SK-N-MC (cell line): ENCODE results near the gene FAM174C.
A peak's percentile ranks its signal among the peaks of the same experiment; 100 is the strongest.

Experiments
- DNase-seq: peaks from one replicate; pipeline ENCODE4 v3.0.0-alpha.2; 2011; ENCODE audit warnings: low read depth, low spot score
- H3K27ac ChIP-seq: fragments of 200-600 bp; sonication (generic); 2 replicates; pipeline ENCODE4 v1.5.1; 2016; ENCODE audit warnings: mixed run types
- H3K36me3 ChIP-seq: fragments of 200-600 bp; sonication (generic); 2 replicates; pipeline ENCODE4 v1.6.1; 2017; ENCODE audit warnings: antibody characterized with exemption, low read length, mixed read lengths; ENCODE audit not compliant: insufficient read depth
- H3K4me3 ChIP-seq: fragments of 200-600 bp; sonication (generic); 2 replicates; pipeline ENCODE4 v1.5.1; 2016
- H3K9ac ChIP-seq: fragments of 200-600 bp; sonication (generic); 2 replicates; pipeline ENCODE4 v1.8.0; 2017; ENCODE audit warnings: mixed run types, mixed read lengths; ENCODE audit not compliant: insufficient read length
- H3K9me3 ChIP-seq: fragments of 200-600 bp; sonication (generic); 2 replicates; pipeline ENCODE4 v1.6.1; 2017; ENCODE audit warnings: low read depth, mild to moderate bottlenecking, antibody characterized with exemption, low read length, moderate library complexity, mixed read lengths
- EZH2 ChIP-seq: fragments of 200-600 bp; sonication (generic); IDR thresholded peaks from one replicate; pipeline ENCODE4 v1.6.1; 2017; ENCODE audit warnings: antibody characterized with exemption
- FOXP2 ChIP-seq: optimal IDR thresholded peaks from 2 replicates; pipeline ENCODE3; 2011; ENCODE audit warnings: mild to moderate bottlenecking, moderate library complexity; ENCODE audit not compliant: insufficient read depth; ENCODE audit errors: extremely low read length, control extremely low read depth
- POLR2AphosphoS5 ChIP-seq: IDR thresholded peaks from 2 replicates; pipeline ENCODE4 v1.6.1; 2012; ENCODE audit warnings: mild to moderate bottlenecking, low read depth, low read length, borderline replicate concordance

Gene FAM174C

DNA sequence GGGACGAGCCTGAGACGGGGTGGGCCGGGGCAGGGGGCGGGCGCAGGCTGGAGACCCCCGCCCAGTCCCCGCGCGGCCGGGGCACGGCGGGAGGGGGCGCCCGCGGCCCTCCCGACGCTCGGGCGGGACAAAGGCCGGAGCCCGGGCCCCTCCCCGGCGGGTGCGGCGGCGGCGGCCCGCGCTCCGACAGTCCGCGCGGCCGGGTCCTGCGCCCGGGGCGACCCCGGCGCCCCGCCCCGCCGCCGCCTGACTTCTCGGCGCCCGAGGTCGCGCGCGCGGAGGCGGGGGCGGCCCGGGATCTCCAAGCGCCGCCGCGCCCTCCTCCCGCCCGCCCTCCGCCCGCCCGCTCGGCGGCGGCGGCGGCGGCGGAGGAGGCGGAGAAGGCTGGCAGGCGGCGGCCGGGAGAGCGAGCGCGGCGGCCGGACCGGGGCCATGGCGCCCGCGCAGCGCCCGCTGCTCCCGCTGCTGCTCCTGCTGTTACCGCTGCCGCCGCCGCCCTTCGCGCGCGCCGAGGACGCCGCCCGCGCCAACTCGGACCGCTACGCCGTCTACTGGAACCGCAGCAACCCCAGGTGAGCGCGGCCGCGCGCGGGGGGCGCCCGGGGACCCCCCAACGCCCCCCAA is 10.5 kb downstream of the FAM174C start, which contains the start of gene EFNA2:
TSS of gene EFNA2 (plus strand) at position 137 of the 624 bp plus-strand sequence. CDS start at position 433, 296 bp downstream.
- DNase-seq: no peak
- no peak within 1 kb of the TSS for H3K9ac ChIP-seq
- no peak within 1 kb of the TSS for H3K27ac ChIP-seq
- peak within 1 kb of the TSS; percentile 36; the same call in 1 of the 2 replicates for H3K4me3 ChIP-seq
- no peaks in the 10 kb centered on the region for H3K9me3 ChIP-seq
- no peaks in the 10 kb centered on the region for H3K36me3 ChIP-seq
- TF ChIP-seq EZH2: no peak
- TF ChIP-seq POLR2AphosphoS5: no peak
- no peak for TF ChIP-seq FOXP2

DNA sequence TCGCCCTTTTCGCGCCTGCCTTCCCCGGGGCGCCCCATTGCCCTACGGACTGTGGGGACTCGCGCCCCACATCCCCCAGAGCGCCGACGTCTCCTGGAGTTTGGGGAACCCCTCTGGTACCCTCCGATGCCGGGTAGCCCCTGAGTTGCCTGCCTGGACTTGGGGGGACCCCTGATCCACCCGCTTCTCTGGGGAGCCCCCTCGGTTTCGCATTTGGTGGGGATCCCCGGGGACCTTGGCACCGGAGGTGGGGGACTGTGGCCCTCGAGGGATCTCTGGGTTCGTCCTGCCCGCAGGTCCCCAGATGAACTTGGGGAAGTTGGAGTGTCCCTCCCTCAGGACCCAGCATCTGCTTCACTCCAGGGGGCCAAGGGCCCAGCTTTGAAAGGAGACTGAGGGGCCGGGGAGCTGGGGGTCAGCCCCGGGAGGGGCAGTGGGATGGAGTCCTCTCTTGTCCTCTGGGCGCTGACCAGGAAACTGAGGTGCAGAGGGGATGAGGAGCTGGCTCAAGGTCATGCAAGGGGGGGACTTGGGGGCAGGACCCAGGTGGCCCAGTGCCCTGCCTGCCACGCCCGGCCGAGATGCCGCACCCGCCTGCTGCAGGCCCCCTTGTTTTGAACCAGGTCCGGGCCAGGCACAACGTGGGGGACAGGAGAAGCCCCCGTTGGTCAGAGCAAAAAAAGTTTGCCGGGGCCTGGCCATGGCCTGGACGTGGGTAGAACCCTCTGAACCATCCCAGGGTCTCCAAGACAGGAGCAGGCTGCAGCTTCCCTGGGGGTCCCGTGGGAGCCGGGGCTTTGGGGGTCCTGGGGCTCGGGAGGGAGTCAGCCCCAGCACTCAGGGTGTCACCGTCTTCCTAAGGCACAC is 11.4 kb downstream of the FAM174C start:
- H3K4me3 ChIP-seq: peak overlapping the region; percentile 36; the same call in 1 of the 2 replicates
- H3K9me3 ChIP-seq: no peaks in the 10 kb centered on the region
- no peak for DNase-seq
- H3K9ac ChIP-seq: no peak overlapping the region
- H3K27ac ChIP-seq: no peak overlapping the region
- TF ChIP-seq EZH2: no peak
- TF ChIP-seq FOXP2: no peak
- TF ChIP-seq POLR2AphosphoS5: no peak
- no peaks in the 10 kb centered on the region for H3K36me3 ChIP-seq

DNA sequence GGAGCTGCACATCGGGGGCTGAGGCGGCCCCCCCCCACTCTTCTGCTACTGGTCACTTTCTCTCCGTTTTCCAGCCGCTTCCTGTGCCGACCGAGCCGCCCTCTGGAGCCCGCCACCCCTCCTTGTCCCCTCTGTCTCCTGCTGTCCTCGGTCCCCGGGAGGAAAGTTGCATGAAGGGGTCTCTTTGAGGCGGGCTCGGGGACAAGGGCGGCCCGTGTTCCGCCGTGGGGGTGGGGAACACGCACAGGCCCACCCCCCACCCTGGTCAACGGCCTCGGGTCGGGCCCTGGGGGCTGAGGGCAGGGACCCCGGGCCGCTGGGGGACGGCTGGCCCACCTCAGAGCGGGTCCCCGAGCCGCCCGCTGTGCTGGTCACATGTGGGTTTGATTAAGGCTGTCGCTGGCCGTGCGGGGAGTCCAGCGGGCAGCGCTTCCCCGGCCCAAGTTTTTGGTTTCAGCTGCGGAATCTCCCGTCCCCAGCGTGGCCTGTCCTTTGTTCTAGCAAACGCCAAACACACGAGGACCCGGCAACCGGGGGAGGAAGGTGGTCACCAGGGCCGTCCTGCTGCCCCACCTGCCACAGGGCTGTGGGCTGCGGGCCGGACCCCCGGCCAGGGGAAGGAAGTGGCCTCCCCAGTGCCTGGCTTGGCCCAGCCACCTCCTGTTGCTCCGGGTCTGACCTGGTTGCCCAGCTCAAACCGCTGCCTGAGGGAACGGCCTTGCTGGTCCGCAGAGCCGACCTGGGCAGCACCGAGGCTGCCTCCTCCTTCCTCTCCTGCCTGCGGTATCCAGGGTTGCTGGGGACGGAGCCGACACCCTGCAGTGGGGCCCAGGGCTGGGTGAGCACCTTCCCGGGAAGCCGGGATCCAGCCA is 12.3 kb downstream of the FAM174C start:
- Histone ChIP-seq H3K9me3 (no peaks in the 10 kb centered on the region), H3K36me3 (no peaks in the 10 kb centered on the region), H3K4me3 (no peak overlapping the region), H3K27ac (no peak overlapping the region), H3K9ac (no peak overlapping the region)
- no peak for DNase-seq
- no peak for TF ChIP-seq FOXP2
- no peak for TF ChIP-seq POLR2AphosphoS5
- no peak for TF ChIP-seq EZH2

DNA sequence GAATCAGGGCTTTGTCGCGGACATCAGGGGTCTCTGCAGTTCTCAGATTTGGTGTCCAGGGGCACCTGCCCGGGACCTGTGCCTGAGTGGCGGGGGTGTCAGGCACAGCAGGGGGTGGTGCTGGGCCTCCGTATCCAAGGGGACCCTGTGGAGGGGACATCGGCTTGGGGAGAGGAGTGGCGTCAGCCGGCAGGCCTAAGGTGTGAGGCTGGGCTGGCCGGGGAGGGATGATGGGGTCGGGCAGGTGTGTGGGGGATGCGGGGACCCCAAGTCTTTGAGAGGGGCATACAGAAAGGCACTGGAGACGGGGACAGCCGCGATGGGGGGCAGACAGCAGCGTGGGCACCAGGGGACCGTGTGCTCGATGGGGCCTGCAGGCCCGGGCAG is 12.9 kb downstream of the FAM174C start:
- TF ChIP-seq FOXP2: no peak
- H3K9ac ChIP-seq: no peak overlapping the region
- DNase-seq: no peak
- H3K36me3 ChIP-seq: no peaks in the 10 kb centered on the region
- H3K4me3 ChIP-seq: no peak overlapping the region
- no peaks in the 10 kb centered on the region for H3K9me3 ChIP-seq
- H3K27ac ChIP-seq: no peak overlapping the region

DNA sequence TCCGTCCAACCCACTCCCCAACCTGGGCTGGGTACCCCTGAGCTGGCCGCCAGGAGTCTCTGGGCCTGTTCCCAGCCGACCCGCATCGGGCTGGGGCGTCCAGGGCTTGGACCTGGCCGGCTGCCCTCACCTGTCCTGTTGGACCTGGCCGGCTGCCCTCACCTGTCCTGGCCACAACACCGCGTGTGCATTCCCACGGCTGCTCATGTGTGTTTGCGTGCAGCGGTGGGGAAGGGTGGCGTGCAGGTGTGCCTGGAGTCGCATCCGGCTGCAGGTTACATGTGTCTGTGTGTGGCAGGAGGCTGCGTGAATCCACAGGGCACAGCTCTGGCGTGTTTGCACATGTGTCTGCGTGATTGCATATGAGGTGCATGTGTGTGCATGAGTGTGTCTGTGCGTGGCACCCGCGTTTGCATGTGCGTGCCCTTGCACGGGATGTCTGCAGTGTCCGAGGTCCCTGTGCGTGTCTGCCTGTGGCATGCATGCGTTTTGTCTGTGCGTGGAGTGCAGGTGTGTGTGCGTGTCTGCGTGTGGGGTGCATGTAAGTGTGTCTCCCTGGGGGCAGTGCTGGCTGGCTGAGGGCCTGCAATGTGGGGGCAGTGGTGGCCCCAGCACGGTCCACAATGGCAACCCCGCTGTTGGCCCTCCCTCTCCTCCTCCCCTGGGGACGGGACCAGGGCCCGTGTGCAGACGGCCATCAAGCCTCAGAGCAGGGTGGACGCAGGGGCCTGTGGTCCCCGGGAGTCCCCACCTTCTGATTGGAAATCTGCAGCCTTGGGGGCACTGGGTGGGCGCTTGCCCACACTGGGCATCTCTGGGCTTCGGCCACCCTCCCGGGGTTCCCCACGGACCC is 13.7 kb downstream of the FAM174C start:
- no peak for DNase-seq
- no peak overlapping the region for H3K9ac ChIP-seq
- H3K4me3 ChIP-seq: no peak overlapping the region
- H3K36me3 ChIP-seq: no peaks in the 10 kb centered on the region
- TF ChIP-seq EZH2 (no peak), POLR2AphosphoS5 (no peak), FOXP2 (no peak)
- H3K9me3 ChIP-seq: no peaks in the 10 kb centered on the region
- no peak overlapping the region for H3K27ac ChIP-seq

DNA sequence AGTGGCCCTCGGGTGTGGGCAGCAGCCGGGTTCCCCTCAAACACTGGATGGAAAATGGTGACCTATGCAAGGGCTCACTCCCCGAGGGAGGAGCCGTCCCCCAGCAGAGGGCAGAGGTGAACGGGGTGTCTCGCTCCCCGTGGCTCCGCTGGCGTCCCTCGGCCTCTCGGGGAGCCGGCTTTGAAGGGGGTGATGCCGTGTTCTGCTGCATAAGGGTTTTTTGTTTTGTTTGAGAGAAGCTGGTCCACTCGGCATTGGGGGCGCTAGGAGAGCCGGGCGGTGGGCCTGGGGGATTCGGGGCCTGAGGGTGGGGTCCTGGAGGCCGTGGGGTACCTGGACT is 14.3 kb downstream of the FAM174C start:
- Histone ChIP-seq H3K4me3 (no peak overlapping the region), H3K27ac (no peak overlapping the region), H3K9me3 (no peaks in the 10 kb centered on the region), H3K36me3 (no peaks in the 10 kb centered on the region), H3K9ac (no peak overlapping the region)
- TF ChIP-seq POLR2AphosphoS5 (no peak), EZH2 (no peak), FOXP2 (no peak)
- no peak for DNase-seq

DNA sequence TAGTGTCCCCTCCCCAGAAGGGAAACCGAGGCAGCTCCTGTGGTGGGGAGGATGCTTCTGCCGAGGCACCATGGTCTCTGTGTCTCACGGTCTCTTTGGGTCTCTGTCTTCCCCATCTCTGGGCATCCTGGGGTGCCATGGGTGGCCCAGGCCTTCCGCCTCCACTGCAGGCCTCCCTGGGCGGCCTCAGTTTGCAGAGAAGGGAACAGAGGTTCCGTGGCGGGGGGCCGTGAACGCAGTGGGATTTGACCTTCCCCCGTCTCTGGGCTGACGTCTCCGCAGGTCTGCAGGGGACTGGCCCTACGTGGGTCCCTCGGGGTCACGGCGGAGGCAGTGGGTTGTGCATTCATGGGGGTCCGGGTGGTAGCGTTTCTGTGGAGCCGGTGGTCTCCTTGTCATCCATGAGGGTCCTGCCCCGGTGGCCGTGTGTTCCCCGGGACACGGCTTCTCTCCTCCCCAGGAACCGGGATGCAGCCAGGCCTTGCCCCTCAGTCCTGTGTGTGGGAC is 14.9 kb downstream of the FAM174C start:
- DNase-seq: no peak
- TF ChIP-seq POLR2AphosphoS5 (no peak), FOXP2 (no peak), EZH2 (no peak)

DNA sequence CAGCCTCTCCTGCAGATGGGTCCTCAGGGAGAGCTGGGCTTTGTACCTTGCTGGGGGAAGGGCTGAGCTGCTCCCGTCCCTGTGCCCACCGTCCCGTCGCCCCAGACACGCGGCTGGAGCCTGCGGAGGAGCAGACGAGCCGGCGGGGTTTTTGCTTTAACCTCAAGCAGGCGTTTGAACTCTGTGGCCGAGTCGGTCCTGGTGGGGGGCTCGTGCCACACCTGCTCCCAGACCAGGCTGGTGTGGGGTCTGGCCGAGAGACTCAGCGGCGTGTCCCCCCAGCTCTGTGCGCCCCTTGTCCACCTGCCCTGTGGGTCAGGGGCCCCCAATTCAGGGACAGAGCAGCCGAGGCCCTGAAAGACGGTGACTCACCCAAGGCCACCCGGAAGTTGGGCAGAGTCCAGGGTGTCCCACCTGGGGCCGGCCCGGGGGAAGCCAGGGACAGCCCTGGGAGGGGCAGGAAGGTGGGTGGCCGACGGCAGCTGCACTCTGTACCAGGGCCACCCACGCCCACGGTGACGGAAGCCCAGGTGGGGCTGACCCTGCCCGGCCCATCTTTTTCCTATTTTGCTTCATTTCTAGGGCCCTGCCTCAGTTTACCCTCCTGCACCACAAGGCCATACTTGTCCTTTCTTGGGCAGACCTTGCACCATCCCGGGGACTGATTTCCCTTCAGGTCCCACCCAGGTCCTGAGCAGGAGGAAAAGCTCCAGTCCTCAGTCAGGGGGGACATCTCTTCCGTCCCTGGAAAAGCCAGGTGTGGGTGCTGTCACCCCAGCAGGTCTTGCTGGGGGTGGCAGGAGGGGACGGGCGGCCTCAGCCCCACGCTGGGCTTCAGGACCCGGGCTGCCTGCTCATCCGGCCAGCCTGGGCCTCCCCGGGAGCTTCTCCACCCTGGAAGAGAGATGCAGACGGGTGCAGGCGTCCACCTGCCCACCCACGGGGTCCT is 15.6 kb downstream of the FAM174C start:
- no peaks in the 10 kb centered on the region for H3K36me3 ChIP-seq
- DNase-seq: no peak

More for the DNA sequence above, 14.9 kb downstream of the FAM174C start:
- H3K36me3 ChIP-seq: no peaks in the 10 kb centered on the region
- no peak overlapping the region for H3K4me3 ChIP-seq
- H3K27ac ChIP-seq: no peak overlapping the region
- H3K9me3 ChIP-seq: no peaks in the 10 kb centered on the region
- no peak overlapping the region for H3K9ac ChIP-seq

More for the DNA sequence above, 15.6 kb downstream of the FAM174C start:
- no peak overlapping the region for H3K9ac ChIP-seq
- H3K27ac ChIP-seq: no peak overlapping the region
- no peaks in the 10 kb centered on the region for H3K9me3 ChIP-seq
- peak overlapping the region; percentile 70; the same call in 1 of the 2 replicates for H3K4me3 ChIP-seq
- TF ChIP-seq POLR2AphosphoS5 (no peak), FOXP2 (no peak), EZH2 (no peak)
